Measurements from ENCODE around the gene TSKS.

Gene TSKS

DNA sequence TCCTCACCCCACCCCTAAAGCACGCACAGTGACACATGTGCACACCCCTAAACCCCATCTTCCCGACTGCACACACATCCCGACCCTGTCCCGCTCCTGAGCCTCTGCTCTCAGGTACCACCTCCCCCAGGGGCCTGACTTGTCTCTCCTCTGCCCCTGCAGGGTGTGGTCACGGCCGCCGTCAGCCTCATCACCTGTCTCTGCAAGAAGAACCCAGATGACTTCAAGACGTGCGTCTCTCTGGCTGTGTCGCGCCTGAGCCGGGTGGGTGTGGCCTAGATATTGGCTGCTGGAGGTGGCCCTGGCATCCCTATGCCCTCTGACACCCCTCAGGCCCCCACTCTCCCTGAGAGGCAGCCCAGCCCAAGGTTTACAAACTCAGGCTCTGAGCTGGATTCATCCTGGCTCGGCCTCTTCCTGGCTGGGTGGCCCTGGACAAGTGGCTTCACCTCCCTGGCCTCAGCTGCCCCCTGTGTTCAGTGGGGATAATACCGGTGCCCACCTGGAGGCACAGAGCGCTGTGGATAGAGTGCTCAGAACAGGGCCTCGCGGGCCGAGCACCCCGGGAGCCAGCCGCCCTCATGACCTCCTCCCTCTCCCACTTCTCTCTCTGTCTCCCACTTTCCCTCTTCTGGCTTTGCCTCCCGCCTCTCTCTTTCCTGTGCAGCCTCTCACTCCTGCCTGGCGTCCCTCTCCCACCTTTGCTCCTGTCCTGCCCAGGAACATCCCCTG, 29.9 kb upstream of the TSKS start:
- no peak for DNase-seq (ENCODE audit: low spot score)

DNA sequence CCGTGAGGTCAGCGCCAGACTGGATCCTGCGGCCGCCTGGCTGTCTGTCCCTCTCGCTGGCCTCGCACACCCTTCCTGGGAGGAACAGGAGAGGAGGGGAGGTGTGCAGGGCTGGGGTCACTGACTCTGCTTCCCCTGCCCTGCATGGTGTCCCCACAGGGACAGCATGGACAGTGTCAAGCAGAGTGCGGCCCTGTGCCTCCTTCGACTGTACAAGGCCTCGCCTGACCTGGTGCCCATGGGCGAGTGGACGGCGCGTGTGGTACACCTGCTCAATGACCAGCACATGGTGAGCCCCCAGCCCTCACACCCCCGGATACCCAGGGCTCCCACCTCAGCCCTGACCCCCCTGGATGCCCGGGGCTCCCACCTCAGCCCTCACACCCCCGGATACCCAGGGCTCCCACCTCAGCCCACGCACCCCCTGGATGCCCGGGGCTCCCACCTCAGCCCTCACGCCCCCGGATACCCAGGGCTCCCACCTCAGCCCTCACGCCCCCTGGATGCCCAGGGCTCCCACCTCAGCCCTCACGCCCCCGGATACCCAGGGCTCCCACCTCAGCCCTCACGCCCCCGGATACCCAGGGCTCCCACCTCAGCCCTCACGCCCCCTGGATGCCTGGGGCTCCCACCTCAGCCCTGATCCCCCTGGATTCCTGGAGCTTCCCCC, 28.8 kb upstream of the TSKS start:
- no peak for DNase-seq (ENCODE audit: low spot score)

DNA sequence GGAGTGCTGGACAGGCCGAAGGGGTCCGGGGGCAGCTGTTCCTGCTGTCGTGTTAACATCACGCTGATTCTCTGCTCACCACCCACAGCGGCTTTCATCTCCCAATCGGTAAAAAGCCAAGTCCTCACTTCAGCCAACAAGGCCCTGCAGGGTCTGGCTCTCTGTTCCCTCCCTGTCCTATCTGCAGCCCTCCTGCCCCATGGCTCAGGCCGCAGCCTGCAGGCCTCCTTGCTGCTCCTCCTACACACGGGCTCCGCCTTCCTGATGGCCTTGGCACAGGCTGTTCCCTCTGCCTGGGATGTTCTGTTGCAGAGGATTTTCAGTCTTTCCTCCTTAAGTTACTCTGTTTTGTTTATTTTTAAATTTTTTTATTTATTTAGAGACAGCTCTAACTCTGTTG, 27.8 kb upstream of the TSKS start:
- no peak for DNase-seq (ENCODE audit: low spot score)

DNA sequence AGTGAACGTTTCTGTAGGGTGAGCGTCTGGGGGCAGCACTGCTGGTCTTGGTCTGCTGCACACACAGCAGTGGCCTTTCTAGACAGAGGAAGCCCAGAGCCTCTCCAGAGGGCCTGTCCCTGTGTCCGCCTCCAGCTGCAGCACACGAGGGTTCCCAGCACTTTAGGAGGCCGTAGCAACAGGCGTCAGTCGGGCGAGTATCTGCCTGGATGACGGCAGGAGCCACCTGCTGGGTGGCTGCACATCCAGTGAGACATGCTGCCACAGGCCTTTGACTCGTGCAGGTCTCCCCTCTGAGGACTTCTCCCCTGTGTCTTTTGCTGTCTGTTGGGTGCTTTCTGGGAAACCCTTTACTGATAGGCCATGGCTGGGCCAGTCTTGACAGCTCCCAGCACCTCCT, 25.8 kb upstream of the TSKS start:
- DNase-seq (ENCODE audit: low spot score): no peak

DNA sequence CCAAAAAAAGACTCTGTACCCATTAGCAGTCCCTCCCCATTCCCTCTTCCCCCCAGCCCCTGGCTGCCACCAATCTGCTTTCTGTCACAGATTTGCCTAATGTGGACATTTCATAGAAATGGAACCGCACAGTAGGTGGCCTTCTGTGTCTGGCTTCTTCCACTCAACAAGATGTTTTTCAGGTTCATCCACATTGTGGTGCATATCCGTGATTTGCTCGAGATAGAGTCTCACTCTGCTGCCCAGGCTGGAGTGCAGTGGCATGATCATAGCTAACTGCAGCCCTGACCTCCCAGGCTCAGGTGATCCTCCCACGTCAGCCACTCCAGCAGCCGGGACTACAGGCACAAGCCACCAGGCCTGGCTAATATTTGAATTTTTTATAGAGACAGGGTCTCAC, 24.6 kb upstream of the TSKS start:
- DNase-seq (ENCODE audit: low spot score): no peak

DNA sequence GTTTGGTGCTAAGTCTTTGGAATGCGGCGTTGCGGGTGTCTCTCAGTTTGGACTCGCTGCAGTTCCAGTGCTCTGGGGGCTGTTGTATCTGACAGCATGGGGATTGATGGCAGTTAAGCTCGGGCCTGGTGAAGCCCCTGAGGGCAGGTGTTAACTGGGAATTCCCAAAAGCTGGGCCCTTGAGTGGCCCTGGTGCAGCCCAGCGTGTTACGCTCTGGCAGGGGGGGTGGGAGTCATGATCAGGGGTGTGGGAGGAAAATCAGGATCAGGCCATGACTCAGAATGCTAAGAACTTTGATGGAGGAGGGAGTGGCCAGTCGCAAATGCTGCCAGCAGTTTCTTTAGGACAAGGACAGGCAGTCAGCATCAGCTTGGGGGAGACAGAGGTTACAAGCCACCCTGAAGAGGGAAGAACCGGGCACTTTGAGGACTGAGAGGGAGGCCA, 23.3 kb upstream of the TSKS start:
- no peak for DNase-seq (ENCODE audit: low spot score)

DNA sequence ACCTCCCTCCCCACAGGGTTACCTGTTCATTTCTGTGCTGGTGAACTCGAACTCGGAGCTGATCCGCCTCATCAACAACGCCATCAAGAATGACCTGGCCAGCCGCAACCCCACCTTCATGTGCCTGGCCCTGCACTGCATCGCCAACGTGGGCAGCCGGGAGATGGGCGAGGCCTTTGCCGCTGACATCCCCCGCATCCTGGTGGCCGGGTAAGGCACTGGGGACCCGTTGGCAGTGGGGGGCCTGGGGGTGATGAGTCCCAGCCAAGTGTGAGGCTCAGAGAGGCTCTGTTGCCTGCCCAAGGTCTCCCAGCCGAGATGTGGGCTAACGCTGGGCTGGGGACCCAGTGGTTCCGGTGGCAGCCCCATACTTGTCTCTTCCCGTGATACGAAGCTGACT, 19.4 kb upstream of the TSKS start:
- no peak for DNase-seq (ENCODE audit: low spot score)

DNA sequence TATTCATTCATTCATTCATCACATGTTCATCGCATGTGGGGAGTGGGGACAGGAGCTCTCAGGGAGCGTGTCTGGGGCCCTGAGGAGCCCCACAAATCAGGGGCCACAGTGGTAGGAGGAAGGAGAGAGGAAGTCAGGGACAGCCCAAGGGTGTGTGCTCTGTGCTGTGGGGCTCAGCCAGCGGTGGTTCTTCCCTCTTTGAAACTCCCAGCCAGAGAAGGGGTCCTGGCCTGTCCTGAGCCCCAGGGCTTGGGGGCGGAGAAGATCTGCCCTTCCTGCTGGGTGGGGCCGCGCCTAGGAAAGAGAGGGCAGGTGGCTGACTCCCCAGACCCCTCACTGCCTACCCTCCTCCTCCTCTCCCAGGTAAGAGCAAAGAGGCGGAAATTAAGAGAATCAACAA, 18.3 kb upstream of the TSKS start:
- no peak for DNase-seq (ENCODE audit: low spot score)

DNA sequence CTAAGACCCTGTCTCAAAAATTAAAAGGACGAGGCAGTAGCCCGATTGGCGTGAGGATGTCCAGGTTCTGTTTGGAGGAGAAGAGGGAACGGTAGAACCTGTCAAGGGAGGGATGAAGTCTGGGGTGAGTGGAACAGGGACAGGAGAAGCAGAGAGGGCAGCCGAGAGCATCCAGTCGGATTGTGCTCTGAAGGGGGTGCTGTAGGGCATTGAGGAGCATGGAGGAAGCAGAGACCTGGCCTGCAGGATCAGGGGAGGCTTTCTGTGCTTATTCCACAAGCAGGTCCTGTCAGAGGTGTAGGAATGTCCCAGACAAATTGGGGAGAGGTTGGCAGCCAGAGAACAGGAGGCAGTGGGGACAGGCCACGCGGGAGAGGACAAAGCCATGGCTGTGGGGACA, 17.8 kb upstream of the TSKS start:
- DNase-seq (ENCODE audit: low spot score): no peak

DNA sequence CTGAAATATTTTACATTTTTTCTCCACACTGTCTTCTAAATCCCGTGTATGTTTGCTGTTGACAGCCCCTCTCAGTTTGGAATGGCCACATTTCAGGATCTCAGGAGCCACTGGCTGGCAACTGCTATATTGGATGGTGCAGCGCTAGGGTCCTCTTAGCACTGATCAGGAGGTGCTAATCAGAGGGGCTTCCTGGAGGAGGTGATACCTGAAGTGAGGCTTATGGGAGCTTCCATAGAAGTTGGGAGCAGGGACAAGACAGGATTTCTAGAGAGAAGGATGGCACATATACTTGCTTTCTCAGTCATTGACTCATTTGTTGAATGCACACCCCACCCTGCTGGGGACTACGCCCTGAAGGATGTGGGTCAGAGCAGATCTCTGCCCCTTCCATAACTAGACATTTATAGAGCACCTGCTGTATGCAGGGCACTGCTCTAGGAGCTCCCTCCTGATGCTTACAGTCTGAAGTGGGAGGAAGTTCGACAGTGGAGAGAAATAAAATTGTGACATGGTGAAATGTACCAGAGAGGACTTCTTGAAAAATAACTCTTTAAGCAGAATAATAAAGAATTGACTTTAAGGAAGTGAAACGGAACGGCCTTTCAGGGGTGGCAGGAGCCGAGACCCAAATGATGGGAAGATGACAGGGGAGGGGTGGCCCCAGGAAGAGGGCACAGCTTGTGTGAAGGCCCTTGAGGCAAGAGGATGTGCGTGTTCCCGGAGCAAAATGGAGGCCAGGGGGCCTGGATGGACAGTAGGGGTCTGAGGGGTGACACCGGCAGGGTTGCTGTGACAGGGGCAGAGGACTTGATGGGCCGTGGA, 16.8 kb upstream of the TSKS start:
- DNase-seq (ENCODE audit: low spot score): no peak

DNA sequence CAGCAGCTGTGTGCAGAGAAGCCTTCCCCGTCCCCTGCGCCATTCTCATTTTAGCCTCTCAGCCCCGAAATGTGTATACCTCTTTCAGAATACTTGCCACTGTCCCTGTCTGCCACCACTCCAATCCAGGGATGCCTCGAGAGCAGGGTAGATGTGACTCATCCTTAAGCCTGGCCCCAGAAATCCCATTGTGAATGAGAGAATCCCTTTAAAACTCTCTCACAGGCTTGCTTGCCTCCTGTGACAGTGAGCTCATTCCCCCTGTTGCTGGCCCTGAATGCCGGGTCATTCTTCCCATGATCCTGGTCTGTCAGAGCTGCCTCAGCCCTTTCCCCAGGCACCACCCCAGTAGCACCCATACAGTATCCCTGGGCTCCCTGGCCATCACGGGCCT, 13.3 kb upstream of the TSKS start:
- peak; percentile 42 for DNase-seq (ENCODE audit: low spot score)

DNA sequence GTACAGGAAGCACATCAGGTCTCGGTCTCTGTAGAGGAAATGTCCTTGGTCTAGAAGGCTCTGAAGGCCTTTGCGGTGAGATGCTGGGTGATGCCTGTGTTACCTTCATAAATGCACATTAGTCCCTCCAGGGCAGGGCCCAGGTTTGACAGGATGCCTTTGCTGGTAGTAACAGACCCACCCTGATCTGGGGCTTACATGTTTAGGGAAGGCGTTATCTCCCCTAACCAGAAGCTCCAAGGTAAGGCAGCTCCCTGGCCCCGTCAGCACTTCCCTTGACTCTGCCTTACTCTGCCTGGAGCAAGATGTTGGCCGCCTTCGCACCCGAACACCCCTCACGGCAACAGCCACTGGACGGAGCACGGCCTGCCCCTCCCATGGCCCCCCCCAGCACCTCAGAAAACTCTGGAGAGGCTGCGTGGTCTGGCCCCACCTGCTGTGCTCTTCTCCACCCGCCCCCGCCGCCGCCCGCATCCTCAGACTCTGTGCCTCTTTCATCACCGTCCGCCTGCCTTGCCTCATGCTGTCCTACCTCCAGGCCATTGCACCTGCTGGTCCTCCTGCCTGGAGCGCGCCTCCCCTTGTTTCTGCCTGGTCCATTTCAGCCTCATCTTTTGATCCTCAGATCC, 12.8 kb upstream of the TSKS start:
- DNase-seq (ENCODE audit: low spot score): peak; percentile 86

DNA sequence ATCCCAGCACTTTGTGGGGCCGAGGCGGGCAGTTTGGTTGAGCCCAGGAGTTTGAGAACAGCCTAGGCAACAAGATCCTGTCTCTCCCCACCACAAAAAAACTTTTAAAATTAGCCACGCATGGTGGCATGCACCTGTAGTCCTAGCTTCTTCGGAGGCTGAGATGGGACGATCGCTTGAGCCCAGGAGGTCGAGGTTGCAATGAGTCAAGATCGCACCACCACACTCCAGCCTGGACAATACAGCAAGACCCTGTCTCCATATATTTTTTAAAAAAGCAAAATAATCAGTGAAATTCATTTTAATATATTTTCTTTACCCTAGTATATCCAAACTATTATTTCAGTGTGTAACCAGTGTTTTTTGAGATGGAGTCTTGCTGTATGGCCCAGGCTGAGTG, 11.9 kb upstream of the TSKS start:
- DNase-seq (ENCODE audit: low spot score): no peak

DNA sequence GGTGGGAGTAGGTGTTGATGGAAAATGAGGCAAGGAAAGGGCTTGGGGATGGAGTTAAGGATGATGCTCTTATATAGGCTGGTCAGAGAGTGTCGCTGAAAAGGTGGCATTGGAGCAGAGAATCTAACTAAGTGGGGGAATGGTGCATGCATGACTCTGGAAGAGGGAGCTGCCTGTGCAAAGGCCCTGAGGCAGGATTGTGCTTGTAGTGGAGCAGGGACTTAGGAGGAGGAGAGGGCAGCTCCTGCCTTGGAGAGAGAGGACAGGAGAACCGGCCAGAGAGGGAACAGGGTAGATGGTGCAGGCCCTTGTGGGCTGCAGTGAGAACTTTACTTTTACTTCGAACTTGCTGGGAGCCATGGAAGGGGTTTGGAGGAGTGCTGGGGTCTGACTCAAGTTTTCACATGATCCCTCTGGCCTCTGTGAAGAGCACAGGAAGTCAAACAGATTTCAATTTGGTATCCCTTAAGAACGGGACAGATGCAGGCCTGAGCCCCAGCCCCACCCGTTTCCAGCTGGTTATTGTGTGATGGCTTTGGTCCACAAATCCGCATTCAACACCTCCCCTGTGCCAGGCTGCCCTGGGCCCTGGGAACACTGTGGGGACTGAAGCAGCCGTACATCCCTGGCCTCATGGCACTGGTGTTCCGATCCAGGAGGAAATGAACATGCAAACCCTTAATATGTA, 10.7 kb upstream of the TSKS start:
- peak; percentile 27 for DNase-seq (ENCODE audit: low spot score)

DNA sequence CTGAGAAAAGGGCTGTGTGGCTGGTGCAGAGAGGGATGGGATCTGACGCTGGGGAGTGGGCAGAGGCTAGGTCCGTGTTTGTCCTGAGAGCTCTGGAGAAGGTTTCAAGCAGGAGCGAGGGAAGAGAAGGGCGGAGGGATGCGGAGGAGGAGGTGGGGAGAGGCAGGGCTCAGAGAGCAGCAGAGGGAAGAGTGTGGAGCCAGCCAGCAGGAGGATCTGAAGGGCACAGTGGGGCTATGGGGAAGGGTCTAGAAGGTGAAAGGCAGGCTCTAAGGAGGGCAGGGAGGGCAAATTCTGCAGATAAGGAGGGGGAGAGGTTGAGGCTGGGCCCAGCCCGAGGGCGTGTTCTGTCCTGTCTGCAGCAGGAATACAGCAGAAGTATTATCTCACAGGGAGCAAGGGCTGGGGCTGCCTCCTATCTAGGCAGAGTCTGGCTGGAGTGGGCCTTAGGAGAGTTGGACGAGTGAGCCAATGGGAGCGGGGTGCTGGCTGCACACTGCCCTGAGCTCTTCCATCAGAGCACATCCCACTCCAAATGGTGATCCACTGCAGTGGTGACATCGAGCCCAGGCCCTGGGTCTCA, 9.8 kb upstream of the TSKS start:
- peak; percentile 70 for DNase-seq (ENCODE audit: low spot score)

DNA sequence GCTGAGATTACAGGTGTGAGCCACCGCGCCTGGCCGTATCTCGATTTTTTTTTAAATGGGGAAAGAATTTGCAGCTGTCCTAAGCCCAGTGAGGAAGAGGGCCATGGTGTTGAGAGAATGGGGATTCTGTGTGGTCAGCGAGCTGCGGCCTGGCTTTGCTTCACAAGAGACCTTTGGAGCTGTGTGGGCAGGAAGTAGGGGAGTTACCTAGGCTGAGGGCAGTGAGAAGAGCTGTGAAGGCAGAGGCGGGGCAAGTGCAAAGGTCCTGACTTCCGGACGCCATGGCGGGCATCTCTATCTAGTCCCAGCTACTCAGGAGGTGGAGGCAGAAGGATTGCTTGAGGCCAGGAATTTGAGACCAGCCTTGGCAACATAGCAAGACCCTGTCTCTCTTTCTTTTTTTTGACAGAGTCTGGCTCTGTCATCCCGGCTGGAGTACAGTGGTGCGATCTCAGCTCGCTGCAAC, 8.6 kb upstream of the TSKS start:
- DNase-seq (ENCODE audit: low spot score): no peak

DNA sequence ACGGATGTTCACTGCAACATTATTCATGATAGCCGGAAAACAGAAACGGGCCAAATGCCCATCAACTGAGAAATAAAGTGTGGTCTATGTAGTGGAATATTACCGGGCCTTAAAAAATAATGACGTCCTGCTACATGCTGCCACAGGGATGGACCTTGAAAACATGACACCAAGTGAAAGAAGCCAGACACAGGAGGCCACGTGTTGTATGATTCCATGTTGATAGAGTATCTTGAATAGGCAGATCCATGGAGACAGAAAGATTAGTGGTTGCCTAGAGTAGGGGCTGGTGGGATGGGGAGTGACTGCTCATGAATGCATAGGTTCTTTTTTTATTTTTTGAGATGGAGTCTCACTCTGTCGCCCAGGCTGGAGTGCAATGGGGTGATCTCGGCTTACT, 7.4 kb upstream of the TSKS start:
- DNase-seq (ENCODE audit: low spot score): no peak

DNA sequence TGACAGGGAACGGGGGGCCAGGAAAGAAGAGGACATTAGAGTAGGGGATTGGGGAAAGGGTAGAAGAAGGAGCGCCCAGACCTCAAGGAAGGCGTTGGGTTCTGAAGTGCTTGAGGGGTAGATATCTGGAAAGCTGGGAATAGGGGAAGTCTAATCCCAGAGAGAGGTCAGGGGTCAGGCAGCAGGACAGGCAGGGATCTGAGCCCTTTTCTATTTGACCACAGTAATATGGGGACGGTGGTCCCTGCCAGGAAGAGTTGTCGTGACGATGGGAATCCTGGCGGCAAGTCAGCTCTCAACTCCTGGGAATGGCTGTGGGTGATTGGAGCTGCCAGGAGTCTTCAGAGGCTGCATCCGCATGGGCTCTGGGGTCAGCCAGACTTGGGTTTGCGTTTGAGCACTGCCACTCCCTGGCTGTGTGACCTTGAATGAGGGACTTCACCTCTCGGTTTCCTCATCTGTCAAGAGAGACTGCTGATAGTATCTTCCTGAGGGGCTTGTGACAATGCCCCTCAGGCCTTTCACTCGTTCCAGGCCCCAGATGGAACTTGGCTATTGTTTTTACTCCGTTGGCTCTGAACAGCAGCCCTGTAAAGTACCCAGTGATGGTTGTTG, 5.0 kb upstream of the TSKS start:
- DNase-seq (ENCODE audit: low spot score): no peak

DNA sequence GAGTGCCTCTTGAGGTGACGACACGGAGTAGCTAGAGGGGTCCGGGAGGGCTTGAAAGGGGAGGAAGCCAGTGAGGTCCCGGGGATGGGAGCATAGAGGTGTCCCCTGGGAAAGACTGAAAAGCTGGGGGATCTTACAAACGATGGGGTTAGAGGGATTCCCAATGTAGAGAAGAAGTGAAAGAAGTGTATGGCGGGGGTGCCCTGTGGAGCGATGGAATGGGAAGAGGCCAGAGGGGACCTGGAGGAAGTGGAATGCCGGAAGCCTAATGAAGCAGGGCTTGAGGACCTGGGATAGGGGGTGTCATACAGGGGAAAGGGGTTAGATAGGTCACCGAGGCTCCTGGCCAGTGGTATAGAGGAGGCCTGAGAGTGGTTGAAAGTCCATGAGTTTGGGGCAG, 4.3 kb upstream of the TSKS start:
- peak; percentile 32 for DNase-seq (ENCODE audit: low spot score)

DNA sequence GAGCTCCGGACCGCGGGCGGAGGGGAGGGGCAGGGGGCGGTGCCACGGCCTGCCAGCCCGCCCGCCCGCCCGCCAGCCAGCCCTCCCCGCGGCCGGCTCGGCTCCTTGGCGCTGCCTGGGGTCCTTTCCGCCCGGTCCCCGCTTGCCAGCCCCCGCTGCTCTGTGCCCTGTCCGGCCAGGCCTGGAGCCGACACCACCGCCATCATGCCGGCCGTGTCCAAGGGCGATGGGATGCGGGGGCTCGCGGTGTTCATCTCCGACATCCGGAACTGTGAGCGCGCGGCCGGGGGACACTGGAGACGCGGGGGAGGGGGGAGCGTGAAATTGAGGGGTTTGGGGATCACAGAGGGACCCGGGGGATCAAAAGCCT, 3.8 kb upstream of the TSKS start, which contains the start of gene AP2A1:
AP2A1 (plus strand) TSS at position 72 of the 370 bp plus-strand sequence; CDS start at position 205, 133 bp downstream.
- no peak for DNase-seq (ENCODE audit: low spot score)
